B cell (primary cell): ENCODE results near the gene VWA3A. TPM values are rescaled to one million over a fixed set of nuclear protein-coding genes. Genes with fewer than 3 reads are reported as not detected.
"Not testable (repeated sequence)": the region's sequence is repeated elsewhere in the genome, so short reads cannot be mapped to it uniquely, and the experiment has no call there.

ENCODE experiments used
- ATAC-seq: fragments of 200-7000 bp; cut with Tn5 transposase; one replicate; pipeline ENCODE4 v1.10.0; 2021; ENCODE audit warnings: low read depth, mild to moderate bottlenecking, moderate number of reproducible peaks, moderate library complexity
- CTCF ChIA-PET: fragments of 350-600 bp; sonication (Branson Sonifier 250); formaldehyde crosslinking; loops from one replicate; lab custom pipeline; 2021; ENCODE audit warnings: antibody characterized with exemption, inconsistent platforms; lab: Charles Lee
- POLR2A ChIA-PET: fragments of 350-600 bp; sonication (Branson Sonifier 250); formaldehyde crosslinking; loops from one replicate; lab custom pipeline; 2021; ENCODE audit warnings: antibody characterized with exemption; lab: Charles Lee
- DNase-seq: peaks from one replicate; pipeline ENCODE4 v3.0.0; 2013
- H2AFZ ChIP-seq: 2 replicates; pipeline ENCODE4 v1.6.1; 2012; ENCODE audit warnings: mild to moderate bottlenecking, low read depth, low read length; ENCODE audit not compliant: insufficient read depth, poor library complexity, severe bottlenecking
- H3K27ac ChIP-seq, 2 donors: 1 replicate in 1 of 2; 2 replicates in 1 of 2; pipeline ENCODE4 v1.5.1; 2012 to 2013; ENCODE audit warnings: low read length in 2 of 2, mild to moderate bottlenecking in 2 of 2, moderate library complexity in 1 of 2
- H3K27me3 ChIP-seq, 4 experiments: fragments of 200-600 bp in 1 of 4; sonication (generic) in 1 of 4; replicated peaks in 1 of 4; 1 replicate in 2 of 4; 2 replicates in 2 of 4; pipeline versions ENCODE4 v1.6.1 to v1.7.0; 2013 to 2016; ENCODE audit warnings: low read length in 3 of 4, mild to moderate bottlenecking in 2 of 4, mixed read lengths in 1 of 4, moderate library complexity in 1 of 4; ENCODE audit not compliant: insufficient read depth in 4 of 4, control insufficient read depth in 3 of 4; ENCODE audit errors: control extremely low read depth in 1 of 4
- H3K36me3 ChIP-seq, 2 experiments: replicated peaks in 1 of 2; 1 replicate in 1 of 2; 2 replicates in 1 of 2; pipeline versions ENCODE4 v1.6.1 to v1.7.1; 2013; ENCODE audit warnings: low read length in 1 of 2; ENCODE audit not compliant: insufficient read depth in 2 of 2, control insufficient read depth in 1 of 2; ENCODE audit errors: control extremely low read depth in 1 of 2, extremely low read depth in 1 of 2
- H3K4me1 ChIP-seq, 2 donors: fragments of 200-600 bp in 1 of 2; sonication (generic) in 1 of 2; 1 replicate in 1 of 2; 2 replicates in 1 of 2; pipeline versions ENCODE4 v1.5.1 to v1.6.1; 2013 to 2017; ENCODE audit warnings: low read length in 2 of 2; ENCODE audit not compliant: control insufficient read depth in 2 of 2, insufficient read depth in 2 of 2
- H3K4me2 ChIP-seq: replicated peaks from 2 replicates; pipeline ENCODE3; 2012; ENCODE audit warnings: mild to moderate bottlenecking, low read depth, low read length; ENCODE audit not compliant: poor library complexity, severe bottlenecking
- H3K4me3 ChIP-seq, 5 experiments: fragments of 200-600 bp in 1 of 5; sonication (generic) in 1 of 5; 1 replicate in 3 of 5; 2 replicates in 2 of 5; pipeline versions ENCODE4 v1.5.1 to v1.7.0; 2011 to 2016; ENCODE audit warnings: low read length in 4 of 5, mild to moderate bottlenecking in 4 of 5, low read depth in 2 of 5, control low read depth in 1 of 5, moderate library complexity in 1 of 5; ENCODE audit not compliant: insufficient read depth in 1 of 5; ENCODE audit errors: control extremely low read depth in 1 of 5, extremely low read depth in 1 of 5
- H3K79me2 ChIP-seq: fragments of 200-600 bp; sonication (generic); one replicate; pipeline ENCODE4 v1.6.0; 2016; ENCODE audit warnings: low read length; ENCODE audit not compliant: control insufficient read depth, insufficient read depth
- H3K9ac ChIP-seq: fragments of 200-600 bp; sonication (generic); 2 replicates; pipeline ENCODE4 v1.6.1; 2017; ENCODE audit warnings: mild to moderate bottlenecking, low read length, moderate library complexity
- H3K9me3 ChIP-seq, 3 donors: one replicate each; pipeline versions ENCODE4 v1.6.1 to v1.7.1; 2013; ENCODE audit warnings: low read length in 2 of 3; ENCODE audit not compliant: control insufficient read depth in 2 of 3, insufficient read depth in 1 of 3; ENCODE audit errors: control extremely low read depth in 1 of 3
- H4K20me1 ChIP-seq: 2 replicates; pipeline ENCODE4 v1.6.0; 2012; ENCODE audit warnings: mild to moderate bottlenecking, low read length; ENCODE audit not compliant: insufficient read depth, control insufficient read depth, poor library complexity, severe bottlenecking
- H3K27ac Mint-ChIP-seq: one replicate; pipeline ENCODE4 v1.8.0; 2021; ENCODE audit warnings: mixed read lengths
- H3K27me3 Mint-ChIP-seq: one replicate; pipeline ENCODE4 v1.8.0; 2021; ENCODE audit warnings: mixed read lengths
- H3K4me1 Mint-ChIP-seq: one replicate; pipeline ENCODE4 v1.8.0; 2021; ENCODE audit warnings: mixed read lengths
- H3K4me3 Mint-ChIP-seq: one replicate; pipeline ENCODE4 v1.8.0; 2021; ENCODE audit warnings: mixed read lengths
- H3K9me3 Mint-ChIP-seq: one replicate; pipeline ENCODE4 v1.8.0; 2022; ENCODE audit warnings: mixed read lengths; ENCODE audit not compliant: insufficient read depth
- EZH2 ChIP-seq: IDR thresholded peaks from 2 replicates; pipeline ENCODE4 v1.6.1; 2012; ENCODE audit warnings: borderline replicate concordance, low read depth, mild to moderate bottlenecking, moderate library complexity, low read length; ENCODE audit not compliant: insufficient read depth, poor library complexity, severe bottlenecking
- WGBS: methylation state at CpG from one replicate; pipeline ENCODE4 v1.1.5; 2013; ENCODE audit warnings: missing lambda C conversion rate; ENCODE audit not compliant: insufficient coverage; 5-methylcytosine and 5-hydroxymethylcytosine counted together
- intact Hi-C: fragments of 100-400 bp; cut with micrococcal nuclease; formaldehyde crosslinking; loops from one replicate; pipeline ENCODE4 v1.10.0; 2022
- polyA plus RNA-seq: library from polyadenylated mRNA; depleted of rRNA; stranded (reverse); fragments of >200 nt; gene quantifications from 2 replicates; pipeline ENCODE4 v1.2.3, GENCODE V29; 2012
- total RNA-seq, 2 donors: library from RNA; stranded (reverse); fragments of 120-200 nt in 1 of 2; gene quantifications; 1 replicate in 1 of 2; 2 replicates in 1 of 2; pipeline versions ENCODE4 v1.2.3 to v1.2.4, GENCODE V29; 2013 to 2022
- TF ChIP-seq, protein P1 (sequence below): fragments of 200-600 bp; IDR thresholded peaks from one replicate; pipeline ENCODE4 v1.8.0; 2022; ENCODE audit warnings: antibody characterized with exemption, mild to moderate bottlenecking

The VWA3A gene
- total and polyA plus RNA-seq, 2 donors (not counting 1 experiment from before 2014, with no cell fraction given) = 0.28 to 0.47 TPM

DNA sequence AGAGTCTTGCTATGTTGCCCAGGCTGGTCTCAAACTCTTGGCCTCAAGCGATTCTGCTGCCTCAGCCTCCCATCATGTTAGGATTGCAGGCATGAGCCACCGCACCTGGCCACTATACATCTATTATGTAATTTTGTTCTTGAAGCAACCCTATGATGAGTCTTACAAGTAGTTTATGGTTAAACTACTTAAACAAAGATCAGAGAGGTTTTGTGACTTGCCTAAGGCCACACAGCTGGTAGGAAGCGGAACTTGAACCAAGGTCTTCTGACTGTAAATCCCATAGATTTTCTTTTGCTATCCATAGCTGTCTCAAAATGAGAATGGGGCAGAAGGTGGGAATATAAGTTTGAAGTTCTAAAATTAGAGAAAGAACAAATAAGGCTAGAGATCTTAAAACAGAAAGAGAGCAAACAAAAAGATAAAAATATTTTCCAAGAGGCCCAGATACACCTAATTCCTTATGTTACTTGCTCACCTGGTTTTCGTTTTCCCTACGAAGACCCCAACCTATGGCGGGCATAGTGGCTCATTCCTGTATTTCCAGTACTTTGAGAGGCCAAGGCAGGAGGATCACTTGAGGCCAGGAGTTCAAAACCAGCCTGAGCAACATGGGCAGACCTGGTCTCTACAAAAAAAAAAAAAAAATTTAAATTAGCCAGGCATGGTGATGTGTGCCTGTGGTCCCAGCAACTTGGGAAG is 32.4 kb downstream of the VWA3A start:
- no peak overlapping the region for H3K4me2 ChIP-seq
- ATAC-seq = no peak
- peaks cover 12% of the 10 kb centered on the region for H3K4me1 Mint-ChIP-seq

DNA sequence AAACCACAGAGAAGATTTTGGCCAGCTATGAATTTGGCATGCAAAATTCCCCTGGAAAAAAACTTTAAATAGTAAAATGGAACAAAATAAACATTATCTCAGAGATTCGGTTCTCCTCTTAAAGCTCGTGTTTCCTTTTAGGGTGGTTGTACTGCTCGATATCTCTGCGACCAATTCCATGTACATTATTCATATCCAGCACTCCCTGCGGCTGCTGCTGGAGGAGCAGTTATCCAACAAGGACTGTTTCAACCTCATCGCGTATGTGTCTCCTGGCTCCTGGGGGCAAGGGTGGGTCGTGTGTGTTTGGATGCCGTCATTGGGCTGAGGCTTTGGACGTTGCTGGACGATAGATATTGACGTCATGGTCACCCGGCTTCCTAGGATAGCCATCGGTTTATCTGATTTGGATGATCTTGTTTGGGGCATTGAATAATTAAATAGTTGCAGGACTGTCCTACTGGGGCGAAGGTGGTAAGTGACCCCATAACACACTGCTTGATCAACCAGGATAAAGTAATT is 33.8 kb downstream of the VWA3A start:
- Histone ChIP-seq H3K9ac (no peak overlapping the region), H3K4me1 (peaks cover 4 to 5% of the 10 kb centered on the region in 2 donors), H3K27ac (no peak overlapping the region), H3K9me3 (peaks cover 0 to 1% (median 0%) of the 10 kb centered on the region in 3 donors), H3K79me2 (no peaks in the 10 kb centered on the region), H3K4me3 (no peak overlapping the region), H2AFZ (no peak overlapping the region), H3K36me3 (no peaks in the 10 kb centered on the region), H4K20me1 (no peaks in the 10 kb centered on the region), H3K4me2 (no peak overlapping the region), H3K27me3 (peaks cover 0 to 6% (median 1%) of the 10 kb centered on the region in 4 experiments)
- intact Hi-C loops = no loop called here
- peaks cover 15% of the 10 kb centered on the region for H3K27me3 Mint-ChIP-seq
- 95% methylated on average over 10 of the region's 15 CpGs for WGBS
- no peak for DNase-seq
- ChIA-PET CTCF (no interaction called here), POLR2A (no interaction called here)
- H3K4me3 Mint-ChIP-seq = no peak overlapping the region
- no peak for ATAC-seq
- peaks cover 12% of the 10 kb centered on the region for H3K4me1 Mint-ChIP-seq
- TF ChIP-seq, protein P1, sequence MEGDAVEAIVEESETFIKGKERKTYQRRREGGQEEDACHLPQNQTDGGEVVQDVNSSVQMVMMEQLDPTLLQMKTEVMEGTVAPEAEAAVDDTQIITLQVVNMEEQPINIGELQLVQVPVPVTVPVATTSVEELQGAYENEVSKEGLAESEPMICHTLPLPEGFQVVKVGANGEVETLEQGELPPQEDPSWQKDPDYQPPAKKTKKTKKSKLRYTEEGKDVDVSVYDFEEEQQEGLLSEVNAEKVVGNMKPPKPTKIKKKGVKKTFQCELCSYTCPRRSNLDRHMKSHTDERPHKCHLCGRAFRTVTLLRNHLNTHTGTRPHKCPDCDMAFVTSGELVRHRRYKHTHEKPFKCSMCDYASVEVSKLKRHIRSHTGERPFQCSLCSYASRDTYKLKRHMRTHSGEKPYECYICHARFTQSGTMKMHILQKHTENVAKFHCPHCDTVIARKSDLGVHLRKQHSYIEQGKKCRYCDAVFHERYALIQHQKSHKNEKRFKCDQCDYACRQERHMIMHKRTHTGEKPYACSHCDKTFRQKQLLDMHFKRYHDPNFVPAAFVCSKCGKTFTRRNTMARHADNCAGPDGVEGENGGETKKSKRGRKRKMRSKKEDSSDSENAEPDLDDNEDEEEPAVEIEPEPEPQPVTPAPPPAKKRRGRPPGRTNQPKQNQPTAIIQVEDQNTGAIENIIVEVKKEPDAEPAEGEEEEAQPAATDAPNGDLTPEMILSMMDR = no peak
- H3K27ac Mint-ChIP-seq = no peak overlapping the region
- H3K9me3 Mint-ChIP-seq = peaks cover 7% of the 10 kb centered on the region

More for the DNA sequence above, 32.4 kb downstream of the VWA3A start:
- H2AFZ ChIP-seq = no peak overlapping the region
- peaks cover 7% of the 10 kb centered on the region for H3K9me3 Mint-ChIP-seq
- no peaks in the 10 kb centered on the region for H3K79me2 ChIP-seq
- H3K4me3 ChIP-seq = no peak overlapping the region
- no peak for DNase-seq
- ChIA-PET POLR2A (no interaction called here), CTCF (no interaction called here)
- 79% methylated on average over 3 of the region's 6 CpGs for whole genome bisulfite sequencing
- H3K36me3 ChIP-seq = no peaks in the 10 kb centered on the region
- peaks cover 0 to 6% (median 0%) of the 10 kb centered on the region in 4 experiments for H3K27me3 ChIP-seq
- TF ChIP-seq EZH2 = no peak
- TF ChIP-seq, protein P1 = no peak
- H3K9ac ChIP-seq = no peak overlapping the region
- intact Hi-C loops = no loop called here
- no peak overlapping the region for H3K4me3 Mint-ChIP-seq
- H3K9me3 ChIP-seq = peaks cover 0 to 1% (median 0%) of the 10 kb centered on the region in 3 donors
- peaks cover 4 to 5% of the 10 kb centered on the region in 2 donors for H3K4me1 ChIP-seq
- no peak overlapping the region for H3K27ac ChIP-seq
- H4K20me1 ChIP-seq = no peaks in the 10 kb centered on the region
- H3K27ac Mint-ChIP-seq = no peak overlapping the region
- peaks cover 11% of the 10 kb centered on the region for H3K27me3 Mint-ChIP-seq

DNA sequence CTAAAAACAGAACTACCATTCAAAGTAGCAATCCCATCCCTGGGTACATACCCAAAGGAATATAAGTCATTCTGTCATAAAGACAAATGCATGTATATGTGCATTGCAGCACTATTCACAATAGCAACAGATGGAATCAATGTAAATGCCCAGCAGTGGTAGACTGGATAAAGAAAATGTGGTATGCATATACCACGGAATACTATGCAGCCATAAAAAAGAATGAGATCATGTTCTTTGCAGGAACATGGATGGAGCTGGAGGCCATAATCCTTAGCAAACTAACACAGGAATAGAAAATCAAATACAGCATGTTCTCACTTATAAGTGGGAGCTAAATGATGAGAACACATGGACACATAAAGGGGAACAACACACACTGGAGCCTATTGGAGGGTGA is 36.2 kb downstream of the VWA3A start:
- H3K4me2 ChIP-seq, H3K27ac Mint-ChIP-seq, POLR2A ChIA-PET, H3K4me1 Mint-ChIP-seq, H3K4me3 Mint-ChIP-seq, intact Hi-C loops, CTCF ChIA-PET, DNase-seq, H3K4me3 ChIP-seq, H3K9me3 Mint-ChIP-seq, H3K4me1 ChIP-seq, H3K27ac ChIP-seq, H4K20me1 ChIP-seq, H3K27me3 ChIP-seq, H2AFZ ChIP-seq, H3K36me3 ChIP-seq, H3K9ac ChIP-seq, ATAC-seq, H3K9me3 ChIP-seq, H3K79me2 ChIP-seq: not testable (repeated sequence)
- WGBS = no CpG with 5 or more reads among the region's 1 CpG
- peaks cover 15% of the 10 kb centered on the region for H3K27me3 Mint-ChIP-seq
